HepG2 (cell line): ENCODE data around the gene ZNF732. TPM values are rescaled to one million over a fixed set of nuclear protein-coding genes. Genes with fewer than 3 reads are reported as not detected.

Experiments used
- ATAC-seq: fragments of 200-7000 bp; cut with Tn5 transposase; 3 replicates; pipeline ENCODE4 v1.9.1; 2020; ENCODE audit warnings: mild to moderate bottlenecking, moderate library complexity
- Bru-seq: library from RNA; stranded (reverse); fragments of 400-500 nt; gene quantifications from one replicate; lab custom pipeline; 2021; lab: Mats Ljungman, UMichigan
- BruChase-seq, 2 experiments: library from RNA; stranded (reverse); fragments of 400-500 nt; gene quantifications; one replicate each; lab custom pipeline; 2021; lab: Mats Ljungman, UMichigan
- BruUV-seq: library from RNA; stranded (reverse); fragments of 400-500 nt; replicated peaks from 2 replicates; lab custom pipeline; 2021; lab: Mats Ljungman, UMichigan
- CTCF ChIA-PET: fragments of 300-600 bp; formaldehyde crosslinking; extraction: SDS; loops from one replicate; lab custom pipeline; 2021; ENCODE audit warnings: low total read pairs, inconsistent platforms, low intra/inter-chr PET ratio; lab: Yijun Ruan, JAX
- POLR2A ChIA-PET: fragments of 350-600 bp; sonication (Branson Sonifier 250); formaldehyde crosslinking; loops from one replicate; lab custom pipeline; 2020; ENCODE audit warnings: antibody characterized with exemption, inconsistent platforms; lab: Yijun Ruan, JAX
- DNase-seq: peaks from one replicate; pipeline ENCODE4 v3.0.0-alpha.2; 2015; ENCODE audit warnings: low spot score
- FAIRE-seq: peaks from 3 replicates; lab custom pipeline; 2011; peaks lifted over from hg19 to GRCh38; lab: Jason Lieb, UNC
- H2AFZ ChIP-seq: one replicate; pipeline ENCODE4 v1.6.1; 2011; ENCODE audit warnings: low read length, inconsistent platforms
- H3K27ac ChIP-seq: fragments of 300-600 bp; 3 replicates; pipeline ENCODE4 v1.8.0; 2011; ENCODE audit warnings: mixed run types, mild to moderate bottlenecking, mixed read lengths, low read length, inconsistent platforms; ENCODE audit not compliant: insufficient read depth; ENCODE audit errors: extremely low read length
- H3K27me3 ChIP-seq, 2 experiments: fragments of 200-600 bp in 1 of 2; 2 replicates in 1 of 2; 3 replicates in 1 of 2; pipeline versions ENCODE4 v1.6.0 to v1.8.0; 2011; ENCODE audit warnings: low read length in 2 of 2, mild to moderate bottlenecking in 2 of 2, moderate library complexity in 2 of 2, inconsistent platforms in 1 of 2; ENCODE audit not compliant: insufficient read depth in 2 of 2, control insufficient read depth in 1 of 2
- H3K36me3 ChIP-seq, 2 experiments: fragments of 200-600 bp in 1 of 2; replicated peaks in 1 of 2; 2 replicates in 1 of 2; 3 replicates in 1 of 2; pipeline versions ENCODE4 v1.5.1 to v1.8.0; 2011; ENCODE audit warnings: low read length in 2 of 2, inconsistent platforms in 1 of 2; ENCODE audit not compliant: insufficient read depth in 2 of 2, control insufficient read depth in 1 of 2
- H3K4me1 ChIP-seq: 2 replicates; pipeline ENCODE4 v1.5.1; 2012; ENCODE audit warnings: low read length, inconsistent platforms; ENCODE audit not compliant: insufficient read depth
- H3K4me2 ChIP-seq: 2 replicates; pipeline ENCODE4 v1.6.0; 2011; ENCODE audit warnings: low read depth, low read length, inconsistent platforms
- H3K4me3 ChIP-seq, 3 experiments: fragments of 200-600 bp in 1 of 3; sonication (generic), shearing (Covaris generic) in 1 of 3; replicated peaks in 1 of 3; 2 replicates each; pipeline ENCODE4 v1.5.1; 2011 to 2016; ENCODE audit warnings: low read length in 3 of 3, inconsistent platforms in 2 of 3, low read depth in 2 of 3, mild to moderate bottlenecking in 2 of 3, control low read depth in 1 of 3, mixed read lengths in 1 of 3; ENCODE audit not compliant: insufficient read depth in 1 of 3
- H3K79me2 ChIP-seq: one replicate; pipeline ENCODE4 v1.6.1; 2011; ENCODE audit warnings: low read length, inconsistent platforms; ENCODE audit not compliant: insufficient read depth
- H3K9ac ChIP-seq: 2 replicates; pipeline ENCODE4 v1.6.0; 2011; ENCODE audit warnings: mild to moderate bottlenecking, low read depth, low read length, inconsistent platforms; ENCODE audit not compliant: insufficient read depth
- H3K9me3 ChIP-seq: 2 replicates; pipeline ENCODE4 v1.5.1; 2012; ENCODE audit warnings: mild to moderate bottlenecking, low read length
- H4K20me1 ChIP-seq: 2 replicates; pipeline ENCODE4 v1.6.0; 2011; ENCODE audit warnings: inconsistent platforms, mild to moderate bottlenecking, low read length, moderate library complexity; ENCODE audit not compliant: insufficient read depth
- ARNT2 ChIP-seq: sonication (generic); formaldehyde crosslinking; IDR thresholded peaks from 2 replicates; pipeline ENCODE4 v1.8.0; 2022; ENCODE audit warnings: mild to moderate bottlenecking, low read depth, missing genetic modification reagents, moderate library complexity
- CEBPB ChIP-seq: IDR thresholded peaks from 2 replicates; pipeline ENCODE4 v1.6.1; 2011; ENCODE audit warnings: low read depth, low read length, improper control_type of control experiment, borderline replicate concordance
- GABPA ChIP-seq, 2 experiments: IDR thresholded peaks; 2 replicates each; pipeline ENCODE4 v1.6.1; 2011 to 2016; ENCODE audit warnings: low read depth in 2 of 2, low read length in 1 of 2, missing biosample characterization in 1 of 2, missing genetic modification characterization in 1 of 2
- KLF13 ChIP-seq: sonication (generic); formaldehyde crosslinking; IDR thresholded peaks from 2 replicates; pipeline ENCODE4 v1.4.0; 2020; ENCODE audit warnings: mild to moderate bottlenecking, missing genetic modification reagents
- NR2C2 ChIP-seq: sonication (generic); formaldehyde crosslinking; IDR thresholded peaks from 2 replicates; pipeline ENCODE4 v1.4.0; 2020; ENCODE audit warnings: missing genetic modification reagents, mild to moderate bottlenecking, moderate library complexity, borderline replicate concordance
- RARG ChIP-seq: sonication (generic); formaldehyde crosslinking; IDR thresholded peaks from 2 replicates; pipeline ENCODE4 v1.4.0; 2020; ENCODE audit warnings: low read depth, mild to moderate bottlenecking, missing genetic modification reagents
- RFXAP ChIP-seq: sonication (generic); formaldehyde crosslinking; IDR thresholded peaks from 2 replicates; pipeline ENCODE4 v1.4.0; 2020; ENCODE audit warnings: missing genetic modification reagents, borderline replicate concordance
- SSRP1 ChIP-seq: IDR thresholded peaks from 2 replicates; pipeline ENCODE4 v1.6.1; 2016; ENCODE audit warnings: control low read depth
- TIGD3 ChIP-seq: sonication (generic); formaldehyde crosslinking; IDR thresholded peaks from 2 replicates; pipeline ENCODE4 v1.5.1; 2020; ENCODE audit warnings: mild to moderate bottlenecking, missing genetic modification reagents, borderline replicate concordance
- TRIM24 ChIP-seq: sonication (generic); formaldehyde crosslinking; IDR thresholded peaks from 2 replicates; pipeline ENCODE4 v1.8.0; 2022; ENCODE audit warnings: mild to moderate bottlenecking, missing genetic modification reagents
- ZBTB2 ChIP-seq: sonication (generic); formaldehyde crosslinking; IDR thresholded peaks from 2 replicates; pipeline ENCODE4 v1.8.0; 2022; ENCODE audit warnings: low read depth, missing genetic modification reagents
- ZFP37 ChIP-seq: sonication (generic); formaldehyde crosslinking; IDR thresholded peaks from 2 replicates; pipeline ENCODE4 v1.4.0; 2020; ENCODE audit warnings: missing genetic modification reagents, borderline replicate concordance
- ZGPAT ChIP-seq: IDR thresholded peaks from 2 replicates; pipeline ENCODE4 v1.6.1; 2016; ENCODE audit warnings: mild to moderate bottlenecking
- ZMAT3 ChIP-seq: sonication (generic); formaldehyde crosslinking; conservative IDR thresholded peaks from 2 replicates; pipeline ENCODE4 v1.7.0; 2021; ENCODE audit warnings: missing genetic modification reagents
- ZNF547 ChIP-seq: sonication (generic); formaldehyde crosslinking; IDR thresholded peaks from 2 replicates; pipeline ENCODE4 v1.5.1; 2020; ENCODE audit warnings: mild to moderate bottlenecking, missing genetic modification reagents
- ZNF879 ChIP-seq: sonication (generic); formaldehyde crosslinking; IDR thresholded peaks from 2 replicates; pipeline ENCODE4 v1.8.1; 2023; ENCODE audit warnings: missing genetic modification reagents
- WGBS: methylation state at CpG from one replicate; pipeline ENCODE4 v1.1.6; 2017; ENCODE audit warnings: low lambda C conversion rate; 5-methylcytosine and 5-hydroxymethylcytosine counted together
- in situ Hi-C: cut with HindIII; loops from 2 replicates; pipeline ENCODE4 v1.10.0; 2017; ENCODE audit warnings: low pct_unique_long_range_greater_than_20kb; ENCODE audit not compliant: extremely low pct_ligation_motif_present
- intact Hi-C: fragments of 100-400 bp; cut with micrococcal nuclease; formaldehyde crosslinking; loops from one replicate; pipeline ENCODE4 v1.10.0; 2022; ENCODE audit not compliant: unreplicated experiment
- long read RNA-seq, 2 experiments: library from RNA in 1 of 2; library from polyadenylated mRNA in 1 of 2; stranded (forward) in 1 of 2; unstranded in 1 of 2; transcript quantifications; one replicate each; pipeline ENCODE4 v2.0.0, GENCODE V29; 2019 to 2022
- polyA minus RNA-seq, 3 experiments: library from RNA; depleted of rRNA, polyadenylated mRNA; stranded (reverse); fragments of >200 nt; gene quantifications; 2 replicates each; pipeline ENCODE4 v1.2.3, GENCODE V29; 2011; ENCODE audit warnings: low replicate concordance in 1 of 3
- polyA plus RNA-seq, 8 experiments: library from polyadenylated mRNA; depleted of rRNA in 3 of 8; stranded (reverse) in 7 of 8; unstranded in 1 of 8; fragments of >200 nt; fragmentation: Illumina TruSeq in 4 of 8; extraction: Trizol in 4 of 8; gene quantifications; 2 replicates each; pipeline versions ENCODE4 v1.2.1 to v1.2.3, GENCODE V29; 2011 to 2016; ENCODE audit warnings: low read depth in 4 of 8, missing spikeins in 1 of 8, mixed read lengths in 1 of 8; ENCODE audit not compliant: insufficient read depth in 1 of 8
- total RNA-seq, 5 experiments: library from RNA; depleted of rRNA; stranded (reverse); fragments of >200 nt; fragmentation: Illumina TruSeq; extraction: Trizol; gene quantifications; 2 replicates each; pipeline ENCODE4 v1.2.3, GENCODE V29; 2016; ENCODE audit warnings: low read depth in 1 of 5

Gene ZNF732
- total RNA-seq (2016; rRNA removed; fragmentation: Illumina TruSeq; extraction: Trizol) (not detected in 2 replicates), polyA plus RNA-seq (2011; rRNA removed) (not detected in 2 replicates), polyA minus RNA-seq (2011; rRNA and poly(A)+ RNA removed; ENCODE audit: low replicate concordance) (not detected in 2 replicates), Bru-seq, nascent RNA (not detected), BruChase-seq, experiment 1, labeled RNA remaining after a 6-hour chase (not detected), BruChase-seq, experiment 2, labeled RNA remaining after a 2-hour chase (percentile 6 among the genes with signal in this experiment)
- not detected in 2 replicates for total RNA-seq (2016; cell fraction: cytosol; rRNA removed; fragmentation: Illumina TruSeq; extraction: Trizol; ENCODE audit: low read depth)
- not detected in 2 replicates for total RNA-seq (2016; cell fraction: insoluble cytoplasmic fraction; rRNA removed; fragmentation: Illumina TruSeq; extraction: Trizol)
- not detected in 2 replicates for total RNA-seq (2016; cell fraction: membrane; rRNA removed; fragmentation: Illumina TruSeq; extraction: Trizol)
- total RNA-seq (2016; cell fraction: nucleus; rRNA removed; fragmentation: Illumina TruSeq; extraction: Trizol), result not detected in 2 replicates
- polyA plus RNA-seq (2011; cell fraction: cytosol; rRNA removed), result not detected in 2 replicates
- not detected in 2 replicates for polyA plus RNA-seq (2011; cell fraction: nucleus; rRNA removed)
- not detected in 2 replicates for polyA plus RNA-seq (2012)
- polyA plus RNA-seq (2016; cell fraction: cytosol; fragmentation: Illumina TruSeq; extraction: Trizol; ENCODE audit: low read depth), result not detected in 2 replicates
- not detected in 2 replicates for polyA plus RNA-seq (2016; cell fraction: insoluble cytoplasmic fraction; fragmentation: Illumina TruSeq; extraction: Trizol; ENCODE audit: low read depth)
- not detected in 2 replicates for polyA plus RNA-seq (2016; cell fraction: membrane; fragmentation: Illumina TruSeq; extraction: Trizol; ENCODE audit: low read depth)
- polyA plus RNA-seq (2016; cell fraction: nucleus; fragmentation: Illumina TruSeq; extraction: Trizol; ENCODE audit: insufficient read depth, low read depth), result not detected in 2 replicates
- polyA minus RNA-seq (2011; cell fraction: cytosol; rRNA and poly(A)+ RNA removed), result not detected in 2 replicates
- polyA minus RNA-seq (2011; cell fraction: nucleus; rRNA and poly(A)+ RNA removed), result not detected in 2 replicates
- long read RNA-seq, experiment 1, result 0 reads
- long read RNA-seq, experiment 2, result 0 reads

- BruUV-seq, result no TSS peak
- 75% methylated on average over 46 of the region's 53 CpGs for WGBS
- ChIA-PET CTCF (no interaction called here), POLR2A (no interaction called here)
- intact Hi-C loops (no loop called here), in situ Hi-C loops (no loop called here)
- DNase-seq, result no peak
- H2AFZ ChIP-seq, result no peak within 1 kb of the TSS
- H3K9ac ChIP-seq, result no peak within 1 kb of the TSS
- H4K20me1 ChIP-seq, result no peaks in the 10 kb centered on the region
- FAIRE-seq, result no peak
- H3K79me2 ChIP-seq, result no peaks in the 10 kb centered on the region
- ATAC-seq, result no peak
- H3K27me3 ChIP-seq, result no peaks in the 10 kb centered on the region
- H3K4me3 ChIP-seq, result no peak within 1 kb of the TSS
- H3K27ac ChIP-seq, result no peak within 1 kb of the TSS
- H3K4me2 ChIP-seq, result no peak within 1 kb of the TSS
- H3K36me3 ChIP-seq, result no peaks in the 10 kb centered on the region
- H3K9me3 ChIP-seq, result peaks cover 76% of the 10 kb centered on the region
- no peaks in the 10 kb centered on the region for H3K4me1 ChIP-seq
- no peak for TF ChIP-seq CEBPB
- TF ChIP-seq ZNF547 (CRISPR knock-in tag), result no peak
- TF ChIP-seq GABPA (IDR thresholded peaks at IDR 0.05; ENCODE audit: low read depth, low read length), result no peak
- TF ChIP-seq GABPA (CRISPR knock-in tag; IDR thresholded peaks at IDR 0.05; ENCODE audit: low read depth), result no peak
- no peak for TF ChIP-seq RARG (CRISPR knock-in tag)
- TF ChIP-seq TIGD3, result no peak
- no peak for TF ChIP-seq ZNF879
- no peak for TF ChIP-seq NR2C2 (CRISPR knock-in tag)
- TF ChIP-seq SSRP1, result no peak
- no peak for TF ChIP-seq ARNT2 (CRISPR knock-in tag)
- no peak for TF ChIP-seq RFXAP (CRISPR knock-in tag)
- TF ChIP-seq ZFP37 (CRISPR knock-in tag), result no peak
- TF ChIP-seq ZGPAT (CRISPR knock-in tag), result no peak
- no peak for TF ChIP-seq KLF13 (CRISPR knock-in tag)
- TF ChIP-seq TRIM24 (CRISPR knock-in tag), result no peak
- no peak for TF ChIP-seq ZMAT3
- no peak for TF ChIP-seq ZBTB2
Measured at GRCh38 chr4:304969-305680, at the start of gene ZNF732. ZNF732 (minus strand) TSS chr4:305474; CDS start chr4:305310, 164 bp downstream.
